NB4 (cell line): ENCODE data around the gene CADM2.

Source experiments
- DNase-seq: peaks from one replicate; pipeline ENCODE4 v3.0.0; 2010; ENCODE audit warnings: low read depth
- H3K4me3 ChIP-seq: one replicate; pipeline ENCODE4 v1.5.1; 2011; ENCODE audit warnings: mild to moderate bottlenecking, low read depth, low read length, moderate library complexity
- CTCF ChIP-seq: IDR thresholded peaks from one replicate; pipeline ENCODE4 v1.5.1; 2012; ENCODE audit warnings: low read depth, low read length
- MAX ChIP-seq: IDR thresholded peaks from 2 replicates; pipeline ENCODE4 v1.6.1; 2011; ENCODE audit warnings: low read depth, low read length
- MYC ChIP-seq: IDR thresholded peaks from 2 replicates; pipeline ENCODE4 v1.6.1; 2011; ENCODE audit warnings: low read depth, low read length
- POLR2A ChIP-seq: IDR thresholded peaks from 2 replicates; pipeline ENCODE4 v1.6.1; 2011; ENCODE audit warnings: mild to moderate bottlenecking; ENCODE audit not compliant: insufficient read length; ENCODE audit errors: extremely low read depth

CADM2 gene

GRCh38 chr3:85589145-85589544 is 630.4 kb downstream of the CADM2 start:
- no peak for DNase-seq
- H3K4me3 ChIP-seq, result no peak overlapping the region
- TF ChIP-seq MAX, result no peak

GRCh38 chr3:85591451-85591850 is 632.7 kb downstream of the CADM2 start:
- DNase-seq, result no peak
- no peak overlapping the region for H3K4me3 ChIP-seq
- TF ChIP-seq CTCF, result no peak
- no peak for TF ChIP-seq MAX

GRCh38 chr3:85592256-85592655 is 633.5 kb downstream of the CADM2 start:
- no peak for DNase-seq
- TF ChIP-seq POLR2A (no peak), MYC (no peak), MAX (no peak), CTCF (no peak)
- H3K4me3 ChIP-seq, result no peak overlapping the region

GRCh38 chr3:85594676-85595075 is 635.9 kb downstream of the CADM2 start:
- no peak for TF ChIP-seq CTCF
- no peak for TF ChIP-seq MAX
- TF ChIP-seq MYC, result no peak
- TF ChIP-seq POLR2A, result no peak
- H3K4me3 ChIP-seq, result no peak overlapping the region
- no peak for DNase-seq

- no peak overlapping the region for H3K4me3 ChIP-seq
- TF ChIP-seq CTCF (no peak), POLR2A (no peak), MYC (no peak), MAX (no peak)
- DNase-seq, result no peak
Observed at GRCh38 chr3:85603378-85603777, 644.6 kb downstream of the CADM2 start.

- no peak overlapping the region for H3K4me3 ChIP-seq
- no peak for TF ChIP-seq MAX
- TF ChIP-seq POLR2A, result no peak
- TF ChIP-seq MYC, result no peak
- TF ChIP-seq CTCF, result no peak
- no peak for DNase-seq
Observed at GRCh38 chr3:85604641-85605040, 645.9 kb downstream of the CADM2 start.
